IPS-18c (cell line): ENCODE data around the gene HOXB4.
A peak's percentile ranks its signal among the peaks of the same experiment; 100 is the strongest.

Source experiments
- H3K4me3 ChIP-seq: 2 replicates; pipeline ENCODE4 v1.7.0; 2013; ENCODE audit warnings: low read depth, mild to moderate bottlenecking, low read length, moderate library complexity; ENCODE audit not compliant: insufficient read depth
- H3K9me3 ChIP-seq: one replicate; pipeline ENCODE4 v1.6.1; 2013; ENCODE audit warnings: mild to moderate bottlenecking, low read length, moderate library complexity; ENCODE audit not compliant: control insufficient read depth, insufficient read depth

The HOXB4 gene

DNA sequence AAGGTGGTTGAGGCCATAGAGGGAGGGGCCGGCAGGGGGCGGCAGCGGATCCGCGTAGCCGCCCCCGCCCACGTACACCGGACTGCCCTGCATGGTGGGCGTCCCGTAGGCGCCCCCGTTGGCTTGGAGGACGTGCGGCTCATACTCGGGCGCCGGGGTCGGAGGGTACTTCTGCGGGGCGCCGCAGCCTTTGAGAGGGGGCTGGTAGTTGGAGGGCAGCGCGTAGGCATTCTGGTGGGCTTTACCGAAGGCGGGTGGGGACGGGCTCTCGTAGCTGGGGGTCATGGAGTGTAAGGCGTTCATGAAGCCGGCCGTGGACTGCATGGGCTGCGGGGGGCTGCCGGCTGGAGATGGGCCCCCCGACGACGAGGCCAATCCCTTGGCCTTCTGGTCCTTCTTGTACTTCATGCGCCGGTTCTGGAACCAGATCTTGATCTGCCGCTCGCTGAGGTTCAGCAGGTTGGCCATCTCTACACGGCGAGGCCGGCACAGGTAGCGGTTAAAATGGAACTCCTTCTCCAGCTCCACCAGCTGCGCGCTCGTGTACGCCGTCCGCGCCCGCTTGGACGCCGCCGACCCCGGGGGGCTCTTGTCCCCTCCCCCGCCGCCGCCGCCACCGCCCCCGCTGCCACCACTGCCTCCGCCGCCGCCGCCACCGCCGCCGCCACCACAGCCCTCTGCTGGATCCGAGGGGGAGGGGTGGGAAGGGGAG is 27.5 kb downstream of the HOXB4 start:
- peak overlapping the region; percentile 31; the same call in 1 of the 2 replicates for H3K4me3 ChIP-seq
- no peaks in the 10 kb centered on the region for H3K9me3 ChIP-seq

DNA sequence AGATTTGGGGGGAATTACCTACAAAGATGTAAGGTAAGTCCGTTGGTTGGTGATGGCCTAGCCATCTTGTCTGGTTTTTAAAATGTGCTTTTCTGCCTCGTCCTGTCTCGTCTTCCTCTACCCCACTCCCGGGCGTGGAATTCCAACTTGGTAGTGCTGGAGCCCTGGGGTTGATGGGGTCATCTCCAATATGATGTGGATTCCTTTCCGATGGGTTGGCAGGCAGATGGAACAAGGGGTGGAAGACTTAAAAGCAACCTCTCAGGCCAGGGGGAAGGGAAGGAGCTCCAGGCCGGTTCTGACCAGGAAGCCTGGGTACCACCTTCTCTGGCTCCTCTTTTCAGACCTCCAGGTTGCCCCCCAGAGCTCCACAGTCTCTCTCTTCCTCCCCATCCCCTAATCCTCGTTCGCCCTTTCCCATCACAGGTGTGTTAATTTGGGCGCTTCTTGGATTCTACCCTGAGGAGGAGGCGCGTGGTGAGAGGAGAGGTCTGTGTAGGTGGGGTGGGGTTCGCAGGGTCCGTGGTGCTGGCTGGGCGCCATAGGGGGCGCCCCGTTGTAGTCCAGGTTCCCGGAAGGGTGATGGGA is 28.1 kb downstream of the HOXB4 start:
- H3K9me3 ChIP-seq: no peaks in the 10 kb centered on the region
- H3K4me3 ChIP-seq: peak overlapping the region; percentile 31; the same call in 1 of the 2 replicates

DNA sequence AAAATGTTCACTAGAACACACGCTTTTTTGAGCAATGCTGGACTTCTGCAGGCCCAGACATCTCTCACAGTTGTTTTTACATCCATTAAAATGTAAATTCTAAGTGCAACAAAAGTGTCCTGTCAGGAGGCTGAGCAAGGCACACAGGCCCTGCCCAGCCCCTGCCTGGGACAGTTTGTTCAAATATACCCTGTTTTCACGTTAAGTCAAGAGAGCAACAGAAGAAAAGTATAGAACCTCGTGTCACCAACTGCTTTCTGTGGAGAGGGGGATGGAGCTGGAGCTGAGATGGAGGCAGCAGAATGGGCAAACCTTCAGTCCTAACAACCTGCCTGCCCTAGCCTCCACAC is 28.9 kb downstream of the HOXB4 start:
- H3K4me3 ChIP-seq: no peak overlapping the region
- H3K9me3 ChIP-seq: no peaks in the 10 kb centered on the region

DNA sequence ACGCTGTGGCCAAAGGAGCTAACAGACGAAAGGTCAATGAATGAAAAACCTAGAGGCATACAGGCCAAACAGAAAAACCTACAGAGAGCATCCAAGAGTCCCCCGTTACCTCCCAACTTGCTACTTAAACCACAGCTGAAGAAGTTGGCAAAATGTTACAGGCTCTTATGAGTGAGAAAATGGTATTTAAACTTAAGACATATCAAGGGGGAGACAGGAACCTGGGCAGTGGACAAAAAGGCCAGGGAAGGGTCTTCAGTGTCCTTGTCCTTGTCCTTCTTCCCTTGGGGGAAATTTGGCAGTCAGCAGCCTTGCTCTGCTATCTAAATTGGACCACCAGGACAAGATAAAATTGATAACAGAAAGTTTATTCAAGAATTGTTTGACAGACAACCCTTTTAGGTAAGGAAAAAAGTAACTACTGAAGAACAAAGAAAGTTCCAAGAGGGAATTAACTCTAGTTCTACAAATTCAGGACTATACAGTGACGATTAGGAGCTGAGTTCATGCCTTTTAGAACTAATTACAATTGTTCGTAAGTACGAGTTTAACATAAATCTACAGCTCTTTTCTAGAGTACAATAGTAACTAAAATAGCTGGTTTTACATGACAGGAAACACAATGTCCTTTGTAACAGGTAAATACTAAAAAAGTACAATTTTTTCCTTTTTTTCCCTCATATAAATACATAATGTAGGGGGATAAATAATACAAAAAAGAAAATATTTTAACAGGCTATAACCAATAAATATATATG is 29.4 kb downstream of the HOXB4 start:
- H3K9me3 ChIP-seq: no peaks in the 10 kb centered on the region
- H3K4me3 ChIP-seq: peak overlapping the region; percentile 26; the same call in 1 of the 2 replicates

DNA sequence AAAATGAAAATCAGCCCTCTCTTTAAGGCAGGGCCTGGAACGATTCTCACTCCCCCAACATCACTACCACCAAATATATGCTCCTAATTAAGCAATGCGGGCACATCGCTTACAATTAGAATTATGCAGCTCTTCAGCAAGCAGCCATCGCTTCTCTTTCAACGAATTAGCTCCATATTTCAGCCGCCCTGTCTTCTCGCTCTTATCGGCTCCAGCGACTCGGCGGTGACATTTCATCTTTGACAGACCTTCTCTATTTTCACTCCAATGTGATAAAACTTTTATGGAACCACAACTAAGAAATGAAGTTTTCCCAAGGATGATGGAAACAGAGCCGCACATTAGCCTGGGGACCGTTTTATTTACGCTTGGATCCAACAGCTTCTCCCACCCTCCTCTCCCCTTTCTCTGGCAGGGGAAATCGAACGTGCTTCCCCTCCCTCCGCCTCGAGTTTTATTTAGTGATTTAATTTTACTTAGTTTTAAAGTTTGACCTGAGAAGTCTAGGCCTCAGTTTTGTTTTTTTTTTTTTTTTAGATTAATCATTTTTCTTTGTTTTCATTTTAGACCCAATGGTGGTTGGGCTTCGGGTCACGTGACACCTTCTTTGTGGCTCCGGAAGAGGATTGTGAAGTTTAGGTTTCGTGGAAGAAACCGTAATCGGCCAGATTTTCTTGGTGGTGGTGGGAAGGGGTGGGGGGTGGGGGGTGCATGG is 30.2 kb downstream of the HOXB4 start:
- Histone ChIP-seq H3K9me3 (no peaks in the 10 kb centered on the region), H3K4me3 (peak overlapping the region; percentile 26; the same call in 1 of the 2 replicates)

DNA sequence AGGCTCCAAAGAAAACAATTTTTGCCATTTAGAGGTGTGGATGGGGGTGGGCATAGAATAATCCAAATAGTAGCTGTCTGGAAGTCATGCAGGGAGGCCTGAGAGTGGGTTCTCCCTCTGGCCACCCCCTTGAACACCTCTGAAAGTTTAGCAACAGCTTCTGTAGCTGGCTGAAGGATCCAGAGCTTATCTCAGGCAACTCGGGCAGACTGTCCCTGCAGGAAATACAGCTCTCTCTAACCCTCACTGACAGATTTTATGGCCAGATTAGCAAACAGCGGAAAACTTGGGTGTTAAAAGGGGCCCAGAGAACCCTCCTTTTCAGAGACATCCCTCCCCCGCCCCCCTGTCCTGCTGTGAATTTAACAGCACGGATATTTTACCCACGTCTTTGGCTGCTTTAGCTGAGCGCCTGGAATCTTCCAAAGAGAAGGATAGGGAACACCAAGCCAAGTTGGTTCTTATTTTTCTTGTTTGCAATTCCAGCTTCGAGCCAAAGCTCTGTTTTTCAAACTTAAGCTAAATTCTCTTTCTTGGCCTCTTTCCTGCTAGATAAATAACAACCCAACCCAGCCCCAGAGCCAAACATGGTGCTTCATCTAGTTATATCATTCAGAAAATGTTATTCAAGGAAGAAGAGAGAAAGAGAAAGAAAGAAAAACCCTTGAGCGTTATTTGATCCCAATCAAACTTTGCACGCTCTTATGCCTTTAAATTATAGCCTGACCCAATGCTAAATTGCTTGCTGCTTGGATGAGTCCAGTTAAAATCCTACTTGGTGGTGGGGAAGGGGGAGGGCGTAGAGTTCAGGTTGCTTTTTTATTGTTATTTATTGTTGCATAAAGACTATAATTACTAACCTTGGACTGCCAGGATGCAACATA is 31.0 kb downstream of the HOXB4 start:
- Histone ChIP-seq H3K4me3 (peak overlapping the region; percentile 36; the same call in 1 of the 2 replicates), H3K9me3 (no peaks in the 10 kb centered on the region)

DNA sequence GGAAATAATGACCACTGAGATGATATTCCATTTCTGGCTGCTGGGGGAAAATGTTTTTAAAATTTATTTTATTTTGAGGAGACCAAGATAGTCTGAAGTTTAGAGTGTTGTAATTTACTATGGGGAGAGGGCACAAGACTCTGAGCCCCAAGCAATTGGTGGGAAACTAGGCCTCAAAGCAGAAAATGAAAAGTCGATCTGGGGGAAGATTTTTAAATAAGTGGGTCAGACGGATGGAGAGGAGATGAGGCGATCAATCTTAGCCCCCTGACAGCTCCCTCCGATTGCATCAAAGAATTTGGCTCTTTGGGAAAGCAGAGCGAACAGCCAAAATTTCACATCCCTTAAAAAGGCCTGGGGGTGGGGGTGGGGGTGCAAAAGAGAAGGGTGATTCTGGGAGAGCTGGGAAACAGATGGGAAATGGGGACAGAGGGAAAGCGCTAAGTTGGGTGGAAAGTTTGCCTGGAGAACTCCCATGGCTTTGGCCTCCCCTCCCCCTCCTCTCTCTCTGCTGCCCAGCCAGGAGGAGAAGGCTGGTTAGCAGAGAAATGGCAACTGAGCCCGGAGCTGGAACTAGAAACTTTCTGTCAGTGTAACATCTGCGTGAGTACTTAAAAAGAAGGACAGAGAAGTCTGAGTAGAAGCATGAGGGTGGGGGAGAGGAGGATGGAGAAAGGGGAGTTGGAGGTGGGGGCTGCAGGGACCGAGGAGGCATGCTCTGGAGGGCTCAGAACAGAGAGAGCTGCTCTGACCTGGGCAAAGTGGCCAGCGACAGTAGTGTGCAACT is 31.8 kb downstream of the HOXB4 start:
- Histone ChIP-seq H3K4me3 (peak overlapping the region; percentile 36; the same call in 1 of the 2 replicates), H3K9me3 (no peaks in the 10 kb centered on the region)

DNA sequence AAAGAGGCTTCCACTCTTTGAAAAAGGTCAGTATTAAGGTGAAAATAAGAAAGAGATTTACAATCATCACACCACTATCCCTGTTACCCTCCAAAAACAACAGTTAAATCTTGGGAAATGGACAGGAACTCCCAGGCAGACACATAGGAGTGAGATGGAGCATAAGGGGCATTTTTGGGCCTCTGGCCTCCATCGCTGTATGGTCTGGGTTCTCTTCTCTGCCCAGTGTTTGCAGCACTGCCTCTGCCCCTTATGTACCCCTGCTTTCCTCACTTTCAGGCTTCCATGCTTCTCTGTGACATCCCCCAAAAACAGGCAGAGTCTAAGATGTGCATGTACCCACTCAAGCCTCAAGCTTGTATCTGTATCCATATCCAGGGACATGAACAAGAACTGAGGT is 32.6 kb downstream of the HOXB4 start:
- Histone ChIP-seq H3K9me3 (no peaks in the 10 kb centered on the region), H3K4me3 (no peak overlapping the region)

DNA sequence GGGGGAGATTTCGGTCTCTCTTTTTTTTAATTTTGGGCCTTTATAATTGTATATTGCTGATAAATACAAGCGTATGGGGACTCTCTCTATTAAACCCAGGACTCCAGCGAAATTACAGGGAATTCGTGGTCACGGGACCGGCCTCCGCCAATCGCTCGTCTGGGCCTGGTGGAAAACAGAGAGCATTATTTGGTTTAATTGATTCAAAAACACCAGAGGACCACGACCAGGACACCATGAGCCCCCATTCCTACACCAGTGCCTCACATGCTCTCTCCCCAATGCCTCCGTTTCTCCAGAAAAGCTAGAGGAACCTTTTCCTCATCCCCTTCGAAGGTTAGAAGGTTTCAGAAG is 33.2 kb downstream of the HOXB4 start, which contains the start of gene HOXB2:
Gene HOXB2 (minus strand): TSS at position 88 of the 354 bp plus-strand sequence. CDS start 198 bp downstream, outside the sequence.
- Histone ChIP-seq H3K4me3 (peak within 1 kb of the TSS; percentile 47; the same call in 1 of the 2 replicates), H3K9me3 (no peaks in the 10 kb centered on the region)

DNA sequence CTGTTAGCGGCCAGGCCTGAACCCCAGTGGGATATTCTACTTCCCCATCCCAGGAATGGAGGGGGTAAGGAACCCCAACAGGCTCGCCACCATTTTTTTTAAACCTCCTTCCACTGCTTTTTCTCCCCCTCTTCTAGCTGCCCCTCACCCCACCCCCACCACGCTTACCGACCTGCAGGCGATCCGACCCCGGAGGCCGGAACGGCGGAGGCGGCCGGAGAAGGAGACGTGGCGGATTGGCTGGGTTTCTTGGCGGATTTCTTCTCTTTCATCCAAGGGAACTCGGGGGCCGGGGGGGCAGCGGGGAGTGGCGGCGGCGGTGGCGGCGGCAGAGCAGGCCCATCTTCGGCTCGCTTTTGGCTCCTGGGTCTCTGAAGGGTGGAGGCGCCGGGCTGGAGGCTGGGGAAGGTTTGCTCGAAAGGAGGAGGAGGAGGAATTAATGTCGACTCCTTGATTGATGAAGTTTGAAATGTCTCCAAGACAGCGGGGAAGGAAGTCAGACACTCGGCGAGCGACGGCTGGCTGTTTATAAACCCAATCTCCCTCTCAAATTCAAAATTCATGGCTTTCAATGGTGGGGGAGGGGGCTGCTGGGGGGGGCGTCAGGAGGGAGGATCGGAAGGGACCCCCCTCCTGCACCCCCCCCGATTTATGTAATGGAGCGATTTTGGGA is 33.7 kb downstream of the HOXB4 start:
- Histone ChIP-seq H3K9me3 (no peaks in the 10 kb centered on the region), H3K4me3 (peak overlapping the region; percentile 47; the same call in 1 of the 2 replicates)

DNA sequence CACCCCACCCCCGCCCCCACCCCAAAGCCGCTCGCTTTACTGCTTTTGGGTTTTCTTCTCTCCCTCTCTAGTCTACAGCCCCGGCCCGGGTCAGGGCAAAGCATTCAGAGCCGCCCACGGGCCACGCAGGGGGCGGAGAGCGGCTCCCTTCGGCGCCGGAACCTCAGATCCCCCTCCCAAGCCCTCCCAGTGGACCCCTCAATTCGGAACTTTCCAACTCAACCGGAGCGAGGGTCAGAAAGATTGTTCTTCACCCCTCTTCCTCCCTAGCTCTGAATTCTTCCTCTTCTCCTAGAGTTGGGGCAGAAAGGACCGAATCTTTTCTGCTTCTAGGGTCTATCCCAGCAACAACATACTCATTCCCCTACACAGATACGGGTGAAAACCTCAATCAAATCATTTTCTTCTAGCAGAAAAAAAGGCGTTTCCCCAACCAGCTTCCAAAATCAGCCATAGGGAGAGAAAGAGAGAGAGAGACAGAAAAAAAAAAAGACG is 34.2 kb downstream of the HOXB4 start:
- H3K9me3 ChIP-seq: no peaks in the 10 kb centered on the region
- peak overlapping the region; percentile 47; the same call in 1 of the 2 replicates for H3K4me3 ChIP-seq

DNA sequence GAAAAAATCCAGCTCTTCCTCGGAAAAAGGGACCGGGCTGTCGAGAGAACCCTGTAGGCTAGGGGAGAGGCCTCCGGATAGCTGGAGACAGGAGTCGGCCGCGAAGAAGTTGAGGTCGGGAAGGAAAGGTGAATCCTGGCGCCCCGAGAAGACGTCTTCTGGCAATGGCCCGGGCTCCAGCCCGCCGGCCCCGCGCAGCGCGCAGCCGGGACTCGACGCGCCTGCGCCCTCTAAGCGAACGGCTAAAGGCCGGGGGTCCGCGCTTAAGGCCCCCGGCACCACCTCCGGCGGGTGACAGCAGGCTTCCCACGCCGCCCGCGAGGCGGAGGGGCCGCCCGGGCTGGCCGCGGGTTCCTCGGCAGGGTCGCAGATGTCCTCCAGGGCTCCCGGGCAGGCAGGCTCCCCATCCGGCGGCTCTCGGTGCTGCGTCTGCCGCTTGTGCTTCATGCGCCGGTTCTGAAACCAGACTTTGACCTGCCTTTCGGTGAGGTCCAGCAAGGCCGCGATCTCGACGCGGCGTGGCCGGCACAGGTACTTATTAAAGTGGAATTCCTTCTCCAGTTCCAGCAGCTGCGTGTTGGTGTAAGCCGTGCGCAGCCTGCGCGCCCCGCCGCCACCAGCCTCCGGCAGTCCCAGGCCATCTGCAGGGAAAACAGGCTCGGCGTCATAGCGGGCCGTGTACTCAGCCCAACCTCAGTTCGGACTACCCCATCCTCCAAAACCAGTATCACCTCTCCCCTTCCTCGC is 34.9 kb downstream of the HOXB4 start:
- peak overlapping the region; percentile 47; the same call in 1 of the 2 replicates for H3K4me3 ChIP-seq
- no peaks in the 10 kb centered on the region for H3K9me3 ChIP-seq

DNA sequence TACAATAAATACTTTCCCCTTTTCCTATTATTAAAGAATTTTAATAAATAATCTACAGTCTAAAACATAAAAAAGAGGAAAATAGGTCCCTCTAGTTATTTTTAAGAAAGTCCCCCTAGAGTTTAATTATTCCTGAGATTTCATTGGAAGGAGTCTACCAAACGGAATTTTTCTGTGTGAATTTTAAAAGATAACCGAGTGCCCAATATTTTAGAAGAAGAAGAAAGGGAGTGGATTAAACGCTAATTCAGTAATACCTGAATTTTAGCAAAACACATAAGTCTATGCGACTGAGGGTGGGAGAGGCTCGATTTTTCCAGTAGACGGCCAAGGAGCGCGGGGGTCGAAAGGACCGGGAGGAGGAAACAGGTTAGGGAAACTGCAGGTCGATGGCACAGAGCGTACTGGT is 35.4 kb downstream of the HOXB4 start:
- no peaks in the 10 kb centered on the region for H3K9me3 ChIP-seq
- peak overlapping the region; percentile 53; the same call in 1 of the 2 replicates for H3K4me3 ChIP-seq

DNA sequence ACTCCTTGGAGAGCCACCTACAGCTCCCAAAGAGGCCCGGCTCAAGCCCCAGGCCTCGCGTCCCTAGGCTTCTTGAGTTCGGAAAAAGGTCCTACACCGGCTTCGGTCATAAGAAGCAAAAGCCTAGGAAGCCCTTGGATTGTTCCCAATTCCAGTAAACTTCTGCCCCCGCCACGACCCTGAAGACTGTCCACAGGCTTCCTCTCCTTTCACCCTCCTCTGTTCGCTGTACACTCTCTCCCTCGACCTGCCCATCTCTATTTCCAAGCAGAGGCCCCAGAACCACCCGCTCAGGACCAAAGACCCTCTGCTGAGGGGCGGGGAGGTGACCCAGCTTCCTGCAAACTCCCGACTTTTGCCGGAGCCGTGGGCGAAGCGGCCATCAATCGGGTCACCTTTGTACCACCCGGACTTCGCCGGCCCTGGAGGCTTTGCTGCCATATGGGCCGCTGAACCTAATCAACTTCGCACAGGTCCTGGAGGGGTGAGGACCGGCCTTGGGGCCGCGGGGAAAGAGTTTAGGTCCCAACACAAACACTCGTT is 36.0 kb downstream of the HOXB4 start:
- peak overlapping the region; percentile 53 for H3K4me3 ChIP-seq
- H3K9me3 ChIP-seq: no peaks in the 10 kb centered on the region
